NB4 (cell line): Measurements from ENCODE around the gene KAT8.

Experiments
- CTCF ChIP-seq: IDR thresholded peaks from one replicate; pipeline ENCODE4 v1.5.1; 2012; ENCODE audit warnings: low read depth, low read length
- MAX ChIP-seq: IDR thresholded peaks from 2 replicates; pipeline ENCODE4 v1.6.1; 2011; ENCODE audit warnings: low read depth, low read length
- POLR2A ChIP-seq: IDR thresholded peaks from 2 replicates; pipeline ENCODE4 v1.6.1; 2011; ENCODE audit warnings: mild to moderate bottlenecking; ENCODE audit not compliant: insufficient read length; ENCODE audit errors: extremely low read depth

- TF ChIP-seq POLR2A, result no peak
- no peak for TF ChIP-seq CTCF
- no peak for TF ChIP-seq MAX
Measured at GRCh38 chr16:31131416-31131815, 14.0 kb downstream of the KAT8 start.
